Hematopoietic multipotent progenitor cell treated with erythropoietin and hydrocortisone succinate and interleukin-3 and kit ligand, for 8 days (in vitro differentiated cells): Measurements from ENCODE around the gene UBAP1L.
"Not testable (repeated sequence)": the region's sequence is repeated elsewhere in the genome, so short reads cannot be mapped to it uniquely, and the experiment has no call there.

Source experiments
- DNase-seq: peaks from one replicate; pipeline ENCODE4 v3.0.0-alpha.2; 2015

Gene UBAP1L

DNA sequence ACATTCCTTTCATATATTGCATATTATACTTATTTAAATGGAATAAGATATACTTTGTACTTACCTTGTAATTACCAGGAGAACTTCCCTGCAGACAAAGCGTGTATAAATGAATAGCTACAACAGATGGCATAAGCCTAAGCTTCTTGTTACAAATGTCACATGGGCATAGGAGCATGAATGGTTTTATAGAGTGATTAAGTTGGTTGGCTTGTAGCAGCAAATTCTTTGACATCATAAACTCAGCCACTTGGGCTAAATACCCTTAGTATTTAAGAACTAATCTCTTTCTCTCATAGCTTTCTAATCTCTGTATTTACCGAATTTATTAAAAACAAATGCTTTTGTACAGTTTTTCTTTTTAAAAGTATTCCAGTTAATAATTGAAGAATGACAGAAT is at the start of gene UBAP1L:
TSS of gene UBAP1L (minus strand) at position 115 of the 400 bp plus-strand sequence. CDS start 8,985 bp downstream, outside the sequence.
- DNase-seq = no peak

GRCh38 chr15:65164139-65164538 is 49.1 kb upstream of the UBAP1L start:
- DNase-seq = no peak

DNA sequence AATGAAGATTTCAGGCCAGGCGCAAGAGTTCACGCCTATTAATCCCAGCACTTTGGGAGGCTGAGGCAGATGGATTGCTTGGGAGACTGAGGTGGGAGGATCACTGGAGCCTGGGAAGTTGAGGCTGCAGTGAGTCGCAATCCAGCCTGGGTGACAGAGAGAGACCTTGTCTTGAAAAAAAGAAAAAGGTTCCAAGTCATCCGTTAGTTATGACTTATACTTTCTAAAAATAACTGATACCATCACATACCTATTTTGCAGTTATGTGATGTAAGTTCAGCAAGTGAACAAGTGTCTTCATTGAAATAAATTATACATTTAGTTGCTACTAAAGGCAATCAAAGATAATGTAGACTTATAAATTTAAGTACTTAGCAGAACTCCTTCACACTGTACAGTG is 48.0 kb upstream of the UBAP1L start:
- no peak for DNase-seq

DNA sequence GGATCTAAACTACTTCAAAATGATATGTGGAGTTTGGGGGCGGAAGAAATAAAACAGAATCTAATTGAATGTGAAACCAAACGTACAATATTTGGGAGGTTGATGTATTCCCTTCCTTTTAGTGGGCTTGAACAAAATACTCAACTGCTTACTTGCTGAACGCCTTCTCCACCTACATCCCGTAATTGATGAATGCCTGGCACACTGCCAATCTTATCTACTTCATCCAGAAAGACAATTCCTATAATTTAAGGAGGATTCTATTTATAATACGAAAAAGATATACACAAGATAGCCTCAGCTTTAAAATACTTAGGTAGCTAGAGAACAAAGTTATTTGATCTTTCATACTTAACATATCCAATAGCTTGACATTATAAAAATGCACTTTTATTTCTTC is 41.7 kb upstream of the UBAP1L start:
- peak; percentile 16 for DNase-seq

- no peak for DNase-seq
Observed at GRCh38 chr15:65154720-65155119, 39.7 kb upstream of the UBAP1L start.

- DNase-seq = no peak
Observed at GRCh38 chr15:65147902-65148301, 32.9 kb upstream of the UBAP1L start.

DNA sequence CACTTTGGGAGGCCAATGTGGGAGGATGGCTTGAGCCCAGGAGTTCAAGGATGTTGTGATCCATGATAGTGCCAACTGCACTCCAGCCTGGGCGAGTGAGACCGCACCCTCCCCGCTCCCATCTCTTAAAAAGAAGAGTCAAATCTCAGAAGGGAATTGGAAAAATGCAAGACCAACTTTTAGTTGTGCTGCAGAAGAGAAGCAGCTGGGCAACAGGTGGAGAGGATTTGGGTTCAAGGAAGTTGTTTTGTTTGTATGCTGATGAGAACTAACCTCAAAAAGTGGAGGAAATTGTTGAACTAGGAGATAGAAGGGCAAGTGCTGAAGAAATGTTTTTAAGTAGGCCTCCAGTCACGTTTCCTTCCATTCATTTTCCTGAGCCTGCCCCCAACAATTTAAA is 31.4 kb upstream of the UBAP1L start:
- no peak for DNase-seq

GRCh38 chr15:65138631-65139030 is 23.6 kb upstream of the UBAP1L start:
- DNase-seq = not testable (repeated sequence)

DNA sequence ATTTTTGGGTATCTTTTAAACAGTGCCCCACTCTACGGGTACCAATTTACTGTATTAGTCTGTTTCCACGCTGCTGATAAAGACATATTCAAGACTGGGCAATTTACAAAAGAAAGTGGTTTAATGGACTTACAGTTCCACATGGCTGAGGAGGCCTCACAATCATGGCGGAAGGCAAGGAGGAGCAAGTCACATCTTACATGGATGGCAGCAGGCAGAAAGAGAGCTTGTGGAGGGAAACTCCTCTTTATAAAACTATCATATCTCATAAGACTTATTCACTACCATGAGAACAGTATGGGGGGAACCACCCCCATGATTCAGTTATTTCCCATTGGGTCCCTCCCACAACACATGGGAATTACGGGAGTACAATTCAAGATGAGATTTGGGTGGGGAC is 22.9 kb upstream of the UBAP1L start:
- DNase-seq = not testable (repeated sequence)

DNA sequence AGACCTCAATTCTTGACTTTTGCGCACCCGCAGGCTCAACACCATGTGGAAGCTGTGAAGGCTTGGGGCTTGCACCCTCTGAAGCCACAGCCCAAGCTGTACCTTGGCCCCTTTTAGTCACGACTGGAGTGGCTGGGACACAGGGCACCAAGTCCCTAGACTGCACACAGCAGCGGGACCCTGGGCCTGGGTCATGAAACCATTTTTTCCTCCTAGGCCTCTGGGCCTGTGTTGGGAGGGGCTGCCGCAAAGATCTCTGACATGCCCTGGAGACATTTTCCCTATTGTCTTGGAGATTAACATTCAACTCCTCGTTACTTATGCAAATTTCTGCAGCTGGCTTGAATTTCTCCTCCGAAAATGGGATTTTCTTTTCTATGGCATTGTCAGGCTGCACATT is 22.1 kb upstream of the UBAP1L start:
- DNase-seq = not testable (repeated sequence)

- no peak for DNase-seq
Observed at GRCh38 chr15:65134538-65134937, 19.5 kb upstream of the UBAP1L start.

DNA sequence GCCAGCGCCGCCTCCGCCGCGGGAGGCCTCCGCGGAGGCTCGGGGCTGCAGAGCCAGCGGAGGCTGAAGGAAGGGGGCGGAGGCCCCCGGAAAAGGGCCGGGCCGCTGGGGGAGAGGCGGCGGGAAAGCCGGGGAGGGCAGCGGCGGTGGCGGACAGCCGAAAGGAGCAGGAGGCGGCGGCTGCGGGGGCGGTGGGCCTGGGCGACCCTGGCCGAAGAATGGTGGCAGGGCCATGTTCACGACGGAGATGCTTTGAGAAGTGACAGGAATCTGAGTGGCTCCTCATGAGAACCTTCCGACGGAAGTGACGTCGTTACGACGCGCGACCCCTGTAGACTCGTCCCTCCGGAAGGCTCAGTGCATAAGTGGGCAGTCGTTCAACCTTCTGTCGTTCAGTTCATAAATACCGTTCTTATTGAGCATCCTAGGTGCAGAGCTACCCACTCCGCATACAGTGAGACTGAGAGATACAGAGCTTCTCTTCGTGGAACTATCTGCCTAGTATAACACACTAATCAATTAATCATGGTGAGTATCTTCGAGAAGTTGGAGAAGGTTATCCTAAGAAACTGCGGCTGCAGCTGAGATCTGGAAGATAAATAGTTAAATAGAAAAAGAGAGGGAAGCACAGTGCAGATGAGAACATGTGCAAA is 18.7 kb upstream of the UBAP1L start, which contains the start of gene PDCD7:
TSS of gene PDCD7 (minus strand) at position 261 of the 653 bp plus-strand sequence. CDS start at position 234, 27 bp downstream.
- peak; percentile 97 for DNase-seq

DNA sequence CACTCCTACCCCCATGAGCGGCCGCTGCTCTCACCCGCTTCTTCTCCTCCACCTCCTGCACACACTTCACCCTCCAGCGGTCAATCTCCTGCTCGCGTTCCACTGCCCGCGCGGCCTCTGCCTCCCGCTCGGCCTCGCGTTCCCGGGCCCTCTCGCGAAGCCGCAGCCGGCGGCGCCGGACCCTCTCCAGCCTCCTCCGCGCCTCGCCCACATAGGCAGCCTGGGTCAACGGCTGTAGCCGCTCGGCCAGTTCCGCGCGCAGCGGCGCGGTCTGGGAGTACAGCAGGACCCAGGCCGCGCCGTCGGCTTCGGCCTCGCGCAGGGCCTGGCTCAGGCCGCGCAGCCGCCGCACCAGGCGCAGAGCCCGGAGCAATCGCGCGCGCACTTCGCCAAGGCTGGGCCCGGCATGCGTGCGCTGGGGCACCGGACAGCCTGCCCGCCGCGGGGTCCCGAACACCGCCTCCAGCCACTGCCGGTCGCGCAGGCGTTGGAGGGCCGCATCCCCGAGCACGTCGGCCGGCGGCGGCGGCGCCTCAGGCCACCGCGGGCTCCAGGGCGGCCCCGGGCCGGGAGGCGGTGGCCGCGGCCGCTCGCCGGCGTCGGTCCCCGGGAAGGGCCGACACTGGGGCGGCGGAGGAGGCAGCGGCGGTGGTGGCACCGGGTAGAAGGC is 18.0 kb upstream of the UBAP1L start:
- DNase-seq = peak; percentile 40

- peak; percentile 20 for DNase-seq
Observed at GRCh38 chr15:65130941-65131340, 15.9 kb upstream of the UBAP1L start.

GRCh38 chr15:65115542-65115941 is 542 bp upstream of the UBAP1L start:
- DNase-seq = no peak

DNA sequence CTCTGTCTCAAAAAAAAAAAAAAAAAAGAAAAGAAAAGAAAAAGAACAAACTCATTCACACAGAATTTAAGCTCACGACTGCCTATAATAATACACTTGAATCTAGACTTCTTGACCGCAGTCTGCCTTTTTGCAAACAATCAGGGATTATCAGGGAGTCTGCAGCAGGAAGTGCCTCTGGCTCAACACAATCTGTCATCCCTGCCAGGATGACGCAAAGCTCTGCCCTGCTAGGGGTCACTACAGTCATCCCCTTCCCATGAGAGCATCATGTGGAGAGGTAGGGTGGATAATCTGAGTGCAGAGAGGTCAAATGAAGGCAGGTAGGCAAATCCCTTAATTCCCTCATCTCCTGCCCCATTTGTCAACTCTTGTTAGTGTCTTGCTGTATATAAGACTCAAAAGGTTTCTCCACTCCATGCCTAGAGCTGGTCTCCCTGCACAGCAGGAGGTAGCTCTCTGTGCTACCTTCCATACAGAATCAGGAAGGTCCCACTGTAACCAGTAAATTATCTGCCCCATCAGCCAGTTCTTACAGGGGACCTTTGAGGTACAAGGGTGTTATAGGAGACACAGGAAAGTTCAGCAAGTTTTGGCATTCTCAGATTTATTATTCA is 4.2 kb downstream of the UBAP1L start:
- DNase-seq = no peak

- no peak for DNase-seq
Observed at GRCh38 chr15:65106011-65106590, 8.9 kb downstream of the UBAP1L start.

- DNase-seq = no peak
Observed at GRCh38 chr15:65105038-65105437, 10.0 kb downstream of the UBAP1L start.

DNA sequence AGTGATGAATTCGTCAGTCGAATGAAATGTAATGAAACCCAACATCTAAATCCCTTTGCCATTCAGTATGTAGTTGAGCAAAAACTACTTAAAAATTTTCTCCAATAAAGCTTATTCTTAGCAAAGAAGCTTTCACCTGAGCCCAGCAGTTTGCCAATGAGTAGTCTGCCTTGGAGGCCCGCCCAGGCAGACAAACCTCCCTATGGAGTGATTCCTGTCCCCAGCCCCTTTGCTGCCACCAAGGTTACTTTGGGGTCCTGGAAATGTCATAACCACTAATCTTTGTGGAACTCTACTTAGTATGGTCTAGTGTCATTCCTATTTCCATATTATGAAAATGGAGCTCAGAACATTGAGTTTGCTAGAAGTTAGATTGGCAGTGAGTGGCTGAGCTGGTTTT is 12.1 kb downstream of the UBAP1L start:
- DNase-seq = no peak

DNA sequence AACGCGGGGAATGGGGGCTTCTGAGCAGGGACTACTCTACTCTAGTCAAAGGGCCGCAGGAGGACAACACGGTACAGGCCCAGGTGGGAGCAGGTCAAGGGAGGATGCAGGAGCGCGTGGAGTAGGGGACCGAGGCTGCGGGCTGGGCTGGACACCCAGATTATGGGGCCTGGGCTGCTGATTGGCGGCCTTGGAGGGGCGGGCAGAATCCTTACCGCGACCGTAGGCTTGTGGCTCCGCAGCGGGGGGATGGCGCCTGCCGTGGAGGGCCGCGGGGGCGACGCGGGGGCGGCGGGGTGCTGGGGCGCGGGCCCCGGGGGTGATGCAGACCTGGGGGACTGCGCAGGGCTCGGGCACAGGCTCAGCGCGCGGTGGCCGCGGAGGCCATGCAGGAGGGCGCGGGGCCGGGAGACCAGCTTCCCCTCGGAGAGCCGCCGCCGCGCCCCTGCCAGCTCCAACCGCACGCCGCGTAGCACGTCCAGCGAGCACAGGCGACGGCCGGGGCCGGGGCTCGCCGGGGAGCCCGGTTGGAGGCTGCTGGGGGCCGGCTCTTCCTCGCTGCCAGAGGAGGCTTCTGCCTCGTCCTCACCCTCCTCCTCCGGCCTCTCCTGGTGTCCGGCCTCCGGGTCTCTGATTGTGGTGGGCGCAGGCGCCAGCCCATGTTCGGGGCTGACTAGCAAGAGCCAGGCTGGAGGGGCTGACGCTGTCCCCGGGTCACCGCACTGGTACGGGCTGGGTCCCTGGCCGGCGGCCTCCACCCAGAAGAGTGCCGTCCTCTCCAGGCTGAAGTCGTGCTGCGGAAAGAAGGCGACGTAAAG is 12.9 kb downstream of the UBAP1L start:
- DNase-seq = no peak

DNA sequence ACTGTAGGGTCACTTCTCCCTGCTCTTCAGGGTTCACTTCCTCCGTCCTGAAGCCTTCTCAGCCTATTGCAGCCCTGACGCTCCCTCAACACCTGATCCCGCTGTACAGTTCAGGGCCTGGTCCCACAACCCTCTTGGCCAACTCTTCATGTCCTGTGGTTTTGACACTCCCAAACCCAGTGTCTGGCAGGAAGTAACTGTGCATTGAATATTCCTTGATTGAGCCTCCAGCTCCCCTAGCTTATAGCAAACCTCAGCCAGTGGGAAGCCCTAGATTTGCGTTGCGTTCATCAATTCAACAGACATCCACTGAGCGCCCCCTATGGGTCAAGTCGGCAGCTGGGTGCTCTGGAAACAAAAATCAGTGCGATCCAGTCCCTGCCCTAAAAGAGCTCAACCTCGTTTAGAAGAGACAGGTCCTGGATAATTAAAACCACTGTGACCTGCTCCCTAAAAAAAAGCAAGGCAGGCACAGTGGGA is 13.5 kb downstream of the UBAP1L start:
- peak; percentile 50 for DNase-seq

- DNase-seq = no peak
Observed at GRCh38 chr15:65100442-65100841, 14.6 kb downstream of the UBAP1L start.

GRCh38 chr15:65099801-65100200 is 15.2 kb downstream of the UBAP1L start:
- not testable (repeated sequence) for DNase-seq
